ENCODE data around the gene ZNF165. TPM values are rescaled to one million over a fixed set of nuclear protein-coding genes. Genes with fewer than 3 reads are reported as not detected.

ZNF165 gene
- total and polyA plus RNA-seq, 2 of the 8 experiments (the other 6 are each of a cell fraction or from before 2014, with no cell fraction given), result 1.2 to 9.3 TPM

- Histone ChIP-seq H2BK12ac (ENCODE audit: low read depth, low read length) (no peak overlapping the region), H3K14ac (ENCODE audit: insufficient read length) (no peak overlapping the region), H2AK5ac (ENCODE audit: low read depth, low read length) (no peak overlapping the region), H3K36me3 (ENCODE audit: control insufficient read depth in 2 of 4, insufficient read depth in 4 of 4, low read length in 3 of 4) (peaks cover 0 to 9% (median 3%) of the 10 kb centered on the region in 4 experiments; a peak in 4 of 8 replicates), H4K5ac (ENCODE audit: insufficient read length, low read depth, low read length) (no peak overlapping the region), H2BK120ac (replicated peaks; ENCODE audit: low read depth, low read length) (no peak overlapping the region), H3K9me3 (ENCODE audit: insufficient read depth in 2 of 2, low read depth in 1 of 2, low read length in 1 of 2) (no peaks in the 10 kb centered on the region), H3K9ac (replicated peaks in 1 of 4; ENCODE audit: extremely low read depth in 1 of 4, low read depth in 3 of 4, low read length in 3 of 4) (no peak overlapping the region), H4K91ac (replicated peaks; ENCODE audit: insufficient read length, low read length) (no peak overlapping the region), H3K23ac (ENCODE audit: insufficient read length) (no peak overlapping the region), H3K4me3 (ENCODE audit: extremely low read depth in 1 of 4, insufficient read depth in 2 of 4, low read depth in 3 of 4, low read length in 4 of 4) (no peak overlapping the region), H2BK20ac (ENCODE audit: low read length) (no peak overlapping the region), H3K4me2 (ENCODE audit: insufficient read depth in 1 of 2, low read depth in 2 of 2, low read length in 2 of 2) (no peak overlapping the region), H3K79me2 (ENCODE audit: control insufficient read depth in 1 of 2, insufficient read depth in 2 of 2, low read length in 2 of 2) (no peaks in the 10 kb centered on the region), H3K18ac (ENCODE audit: extremely low read depth, low read length) (no peak overlapping the region), H3K56ac (replicated peaks; ENCODE audit: insufficient read length, low read depth, low read length) (no peak overlapping the region), H4K20me1 (replicated peaks in 1 of 2; ENCODE audit: control insufficient read depth in 1 of 2, insufficient read depth in 2 of 2, low read length in 2 of 2) (no peaks in the 10 kb centered on the region), H3K4ac (replicated peaks; ENCODE audit: insufficient read length, low read depth, low read length) (no peak overlapping the region), H2AFZ (ENCODE audit: low read length) (no peak overlapping the region), H3K27me3 (replicated peaks in 1 of 4; ENCODE audit: control insufficient read depth in 3 of 4, extremely low read depth in 1 of 4, insufficient read depth in 3 of 4, low read length in 3 of 4) (no peaks in the 10 kb centered on the region), H2BK5ac (ENCODE audit: low read depth, low read length) (no peak overlapping the region), H4K8ac (ENCODE audit: extremely low read depth, insufficient read depth, low read length) (no peak overlapping the region), H3K27ac (ENCODE audit: low read depth, low read length) (no peak overlapping the region), H3K23me2 (ENCODE audit: low read depth, low read length) (no peaks in the 10 kb centered on the region), H2BK15ac (ENCODE audit: low read length) (no peak overlapping the region), H3K4me1 (replicated peaks in 1 of 4; ENCODE audit: control insufficient read depth in 3 of 4, insufficient read depth in 4 of 4, low read length in 3 of 4) (no peaks in the 10 kb centered on the region), H3K79me1 (ENCODE audit: low read depth, low read length) (no peaks in the 10 kb centered on the region)
- 79% methylated on average over 1 of the region's 1 CpG; no CpG with 5 or more reads in 1 of the 2 experiments for WGBS, 2 experiments (ENCODE audit: extremely low coverage in 1 of 2, insufficient coverage in 1 of 2, insufficient read length in 1 of 2, insufficient replicate concordance in 2 of 2, low coverage in 1 of 2, low lambda C conversion rate in 2 of 2, missing lambda C conversion rate in 1 of 2)
- TF ChIP-seq USF2 (IDR thresholded peaks at IDR 0.05; ENCODE audit: low read length) (no peak), CTBP2 (IDR thresholded peaks at IDR 0.05; ENCODE audit: borderline replicate concordance, insufficient read depth, insufficient read length, low read length) (no peak), EGR1 (IDR thresholded peaks at IDR 0.05; ENCODE audit: borderline replicate concordance, low read depth, low read length) (no peak), YY1 (IDR thresholded peaks at IDR 0.05; ENCODE audit: low read depth, low read length) (no peak), CBX5 (IDR thresholded peaks at IDR 0.05; ENCODE audit: low read depth, low read length) (no peak), SP1 (IDR thresholded peaks at IDR 0.05; ENCODE audit: low read depth, low read length) (no peak), TEAD4 (IDR thresholded peaks at IDR 0.05; ENCODE audit: low read depth, low read length) (no peak), BACH1 (IDR thresholded peaks at IDR 0.05; ENCODE audit: low read length) (no peak), CEBPB (IDR thresholded peaks at IDR 0.05; ENCODE audit: low read depth, low read length) (no peak), POU5F1 (IDR thresholded peaks at IDR 0.05; ENCODE audit: low read depth, low read length) (no peak), HDAC2 (IDR thresholded peaks at IDR 0.05; ENCODE audit: borderline replicate concordance in 1 of 2, low read depth in 2 of 2, low read length in 2 of 2) (no peak)
- DNase-seq (ENCODE audit: low read depth in 1 of 2, low spot score in 2 of 2), result no peak
- POLR2A ChIA-PET (ENCODE audit: partially characterized antibody), result interaction anchor here (1.6 to 2.2 kb wide), 3 partner anchors 13 to 251 kb away, joined by 3 to 9 read pairs (median 4); a partner anchor contains a TSS
- CTCF ChIA-PET (ENCODE audit: partially characterized antibody), result interaction anchor here (0.5 to 1.8 kb wide), 6 partner anchors 11 to 194 kb away, joined by 3 to 6 read pairs (median 4); no protein-coding TSS in a partner anchor
- no peak for FAIRE-seq
Measured at GRCh38 chr6:28118217-28118616, 37.8 kb downstream of the ZNF165 start.
